ENCODE data around the gene SERPINC1.

DNA sequence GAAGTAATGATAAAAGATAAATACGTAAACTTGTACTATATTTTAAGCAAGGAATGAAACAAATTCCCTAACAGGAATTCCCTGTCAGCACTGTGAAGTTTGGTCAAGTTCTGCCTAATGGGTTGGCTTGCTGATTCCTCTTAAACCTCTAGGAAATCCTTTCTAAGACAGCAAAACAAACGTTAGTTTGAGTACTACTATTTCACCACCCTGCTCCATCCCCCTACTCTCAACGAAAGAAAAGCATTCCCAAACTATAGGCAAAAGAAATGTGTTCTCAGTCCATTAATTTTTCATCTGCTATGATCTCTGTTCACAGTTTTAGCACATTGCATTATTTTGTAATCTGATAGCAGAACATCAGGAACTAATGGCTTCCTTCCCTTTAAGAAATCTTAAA lies 16.1 kb downstream of the SERPINC1 start:
- TF ChIP-seq POLR2A (IDR thresholded peaks at IDR 0.05) (no peak), POLR2AphosphoS5 (IDR thresholded peaks at IDR 0.05) (no peak), EP300 (IDR thresholded peaks at IDR 0.05) (no peak)
- TF ChIP-seq, protein P1, sequence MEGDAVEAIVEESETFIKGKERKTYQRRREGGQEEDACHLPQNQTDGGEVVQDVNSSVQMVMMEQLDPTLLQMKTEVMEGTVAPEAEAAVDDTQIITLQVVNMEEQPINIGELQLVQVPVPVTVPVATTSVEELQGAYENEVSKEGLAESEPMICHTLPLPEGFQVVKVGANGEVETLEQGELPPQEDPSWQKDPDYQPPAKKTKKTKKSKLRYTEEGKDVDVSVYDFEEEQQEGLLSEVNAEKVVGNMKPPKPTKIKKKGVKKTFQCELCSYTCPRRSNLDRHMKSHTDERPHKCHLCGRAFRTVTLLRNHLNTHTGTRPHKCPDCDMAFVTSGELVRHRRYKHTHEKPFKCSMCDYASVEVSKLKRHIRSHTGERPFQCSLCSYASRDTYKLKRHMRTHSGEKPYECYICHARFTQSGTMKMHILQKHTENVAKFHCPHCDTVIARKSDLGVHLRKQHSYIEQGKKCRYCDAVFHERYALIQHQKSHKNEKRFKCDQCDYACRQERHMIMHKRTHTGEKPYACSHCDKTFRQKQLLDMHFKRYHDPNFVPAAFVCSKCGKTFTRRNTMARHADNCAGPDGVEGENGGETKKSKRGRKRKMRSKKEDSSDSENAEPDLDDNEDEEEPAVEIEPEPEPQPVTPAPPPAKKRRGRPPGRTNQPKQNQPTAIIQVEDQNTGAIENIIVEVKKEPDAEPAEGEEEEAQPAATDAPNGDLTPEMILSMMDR (IDR thresholded peaks at IDR 0.05) = no peak
